HUES64 (cell line): ENCODE results near the gene SCAMP4.

Experiments
- H3K27ac ChIP-seq: 2 replicates; pipeline ENCODE4 v1.7.0; 2013; ENCODE audit warnings: low read depth, low read length, inconsistent platforms
- H3K27me3 ChIP-seq: 2 replicates; pipeline ENCODE4 v1.6.1; 2013; ENCODE audit warnings: mild to moderate bottlenecking, low read length; ENCODE audit not compliant: insufficient read depth
- H3K36me3 ChIP-seq: 2 replicates; pipeline ENCODE4 v1.6.1; 2013; ENCODE audit warnings: mild to moderate bottlenecking, low read length; ENCODE audit not compliant: insufficient read depth
- H3K4me1 ChIP-seq: 2 replicates; pipeline ENCODE4 v1.6.1; 2013; ENCODE audit warnings: mild to moderate bottlenecking, low read length, moderate library complexity; ENCODE audit not compliant: insufficient read depth
- H3K4me3 ChIP-seq: 2 replicates; pipeline ENCODE4 v1.5.1; 2013; ENCODE audit warnings: mild to moderate bottlenecking, low read length, moderate library complexity
- H3K9ac ChIP-seq: 2 replicates; pipeline ENCODE4 v1.6.1; 2013; ENCODE audit warnings: mild to moderate bottlenecking, low read depth, low read length
- H3K9me3 ChIP-seq: 2 replicates; pipeline ENCODE4 v1.6.1; 2013; ENCODE audit warnings: low read depth, low read length; ENCODE audit not compliant: insufficient read depth
- WGBS: fragments of 150-250, 120-280 bp; methylation state at CpG from one replicate; pipeline ENCODE4 v1.1.7; 2013; ENCODE audit warnings: missing lambda C conversion rate; 5-methylcytosine and 5-hydroxymethylcytosine counted together

SCAMP4 gene

GRCh38 chr19:1955171-1956121, 50.2 kb downstream of the SCAMP4 start:
- H3K9me3 ChIP-seq, result no peaks in the 10 kb centered on the region

GRCh38 chr19:1956122-1956494, 50.9 kb downstream of the SCAMP4 start:
- H3K27me3 ChIP-seq, result no peaks in the 10 kb centered on the region
- no peak overlapping the region for H3K4me3 ChIP-seq
- H3K4me1 ChIP-seq, result 0 out of 2 replicates have a peak, but pooled peaks cover 2% of the 10 kb centered on the region
- H3K27ac ChIP-seq, result no peak overlapping the region
- peaks cover 9% of the 10 kb centered on the region; the same call in 1 of the 2 replicates for H3K36me3 ChIP-seq
- no peaks in the 10 kb centered on the region for H3K9me3 ChIP-seq
- 94% methylated on average over 12 of the region's 12 CpGs for WGBS
- H3K9ac ChIP-seq, result no peak overlapping the region

More at GRCh38 chr19:1955171-1956121, 50.2 kb downstream of the SCAMP4 start:
- Histone ChIP-seq H3K4me3 (no peak overlapping the region), H3K9ac (no peak overlapping the region; the same call in 1 of the 2 replicates), H3K27ac (no peak overlapping the region), H3K36me3 (peaks cover 10% of the 10 kb centered on the region; the same call in 1 of the 2 replicates), H3K4me1 (0 out of 2 replicates have a peak, but pooled peaks cover 2% of the 10 kb centered on the region), H3K27me3 (no peaks in the 10 kb centered on the region)
- 88% methylated on average over 51 of the region's 51 CpGs for WGBS

GRCh38 chr19:1956868-1957492, 51.8 kb downstream of the SCAMP4 start:
- peak overlapping the region; percentile 14; the same call in 1 of the 2 replicates for H3K9ac ChIP-seq
- no peaks in the 10 kb centered on the region for H3K9me3 ChIP-seq
- no peak overlapping the region for H3K27ac ChIP-seq
- no peak overlapping the region for H3K4me3 ChIP-seq
- no peaks in the 10 kb centered on the region for H3K27me3 ChIP-seq
- 0 out of 2 replicates have a peak, but pooled peaks cover 2% of the 10 kb centered on the region for H3K4me1 ChIP-seq
- H3K36me3 ChIP-seq, result peaks cover 8% of the 10 kb centered on the region; the same call in 1 of the 2 replicates
- WGBS, result 87% methylated on average over 28 of the region's 28 CpGs

- WGBS, result 95% methylated on average over 40 of the region's 40 CpGs
- no peak overlapping the region; the same call in 1 of the 2 replicates for H3K9ac ChIP-seq
- H3K4me3 ChIP-seq, result no peak overlapping the region
- peaks cover 6% of the 10 kb centered on the region for H3K36me3 ChIP-seq
- no peak overlapping the region for H3K27ac ChIP-seq
- H3K9me3 ChIP-seq, result no peaks in the 10 kb centered on the region
- H3K4me1 ChIP-seq, result 0 out of 2 replicates have a peak, but pooled peaks cover 2% of the 10 kb centered on the region
- H3K27me3 ChIP-seq, result no peaks in the 10 kb centered on the region
These were observed 52.5 kb downstream of the SCAMP4 start for GRCh38 chr19:1957562-1958248.

GRCh38 chr19:1959928-1960589, 54.9 kb downstream of the SCAMP4 start:
- Histone ChIP-seq H3K9me3 (no peaks in the 10 kb centered on the region), H3K9ac (no peak overlapping the region)
- 96% methylated on average over 32 of the region's 32 CpGs for WGBS

GRCh38 chr19:1961000-1961883, 56.0 kb downstream of the SCAMP4 start:
- H3K9me3 ChIP-seq, result no peaks in the 10 kb centered on the region
- no peak overlapping the region for H3K27ac ChIP-seq
- no peaks in the 10 kb centered on the region for H3K27me3 ChIP-seq
- no peak overlapping the region for H3K4me3 ChIP-seq
- 96% methylated on average over 42 of the region's 42 CpGs for WGBS
- H3K4me1 ChIP-seq, result 0 out of 2 replicates have a peak, but pooled peaks cover 2% of the 10 kb centered on the region
- peaks cover 12% of the 10 kb centered on the region for H3K36me3 ChIP-seq
- H3K9ac ChIP-seq, result no peak overlapping the region

More at GRCh38 chr19:1959928-1960589, 54.9 kb downstream of the SCAMP4 start:
- no peak overlapping the region for H3K27ac ChIP-seq
- peaks cover 10% of the 10 kb centered on the region; the same call in 1 of the 2 replicates for H3K36me3 ChIP-seq
- no peak overlapping the region for H3K4me3 ChIP-seq
- H3K4me1 ChIP-seq, result 0 out of 2 replicates have a peak, but pooled peaks cover 2% of the 10 kb centered on the region
- no peaks in the 10 kb centered on the region for H3K27me3 ChIP-seq

- H3K9me3 ChIP-seq, result no peaks in the 10 kb centered on the region
- H3K4me1 ChIP-seq, result no peaks in the 10 kb centered on the region
- H3K4me3 ChIP-seq, result no peak overlapping the region
- H3K9ac ChIP-seq, result no peak overlapping the region
- no peaks in the 10 kb centered on the region for H3K27me3 ChIP-seq
- H3K36me3 ChIP-seq, result peaks cover 15% of the 10 kb centered on the region
- H3K27ac ChIP-seq, result no peak overlapping the region
- 97% methylated on average over 23 of the region's 23 CpGs for WGBS
These were observed 57.5 kb downstream of the SCAMP4 start for GRCh38 chr19:1962674-1963073.

- no peak overlapping the region for H3K27ac ChIP-seq
- no peaks in the 10 kb centered on the region for H3K4me1 ChIP-seq
- H3K4me3 ChIP-seq, result no peak overlapping the region
- no peaks in the 10 kb centered on the region for H3K27me3 ChIP-seq
- H3K9me3 ChIP-seq, result no peaks in the 10 kb centered on the region
- WGBS, result 96% methylated on average over 26 of the region's 26 CpGs
- H3K36me3 ChIP-seq, result peaks cover 34% of the 10 kb centered on the region
- no peak overlapping the region for H3K9ac ChIP-seq
These were observed 61.9 kb downstream of the SCAMP4 start for GRCh38 chr19:1967087-1967608.

GRCh38 chr19:1968279-1969175, 63.3 kb downstream of the SCAMP4 start:
- no peaks in the 10 kb centered on the region for H3K4me1 ChIP-seq
- WGBS, result 92% methylated on average over 34 of the region's 34 CpGs
- no peak overlapping the region for H3K4me3 ChIP-seq
- no peaks in the 10 kb centered on the region for H3K9me3 ChIP-seq
- no peak overlapping the region for H3K9ac ChIP-seq
- H3K27me3 ChIP-seq, result no peaks in the 10 kb centered on the region
- peaks cover 28% of the 10 kb centered on the region for H3K36me3 ChIP-seq
- no peak overlapping the region for H3K27ac ChIP-seq
